BJ (cell line): ENCODE data around the gene MDGA2. TPM values are rescaled to one million over a fixed set of nuclear protein-coding genes. Genes with fewer than 3 reads are reported as not detected.

Experiments used
- CTCF ChIA-PET: fragments of 350-600 bp; formaldehyde crosslinking; extraction: SDS; loops from one replicate; lab custom pipeline; 2021; ENCODE audit warnings: antibody characterized with exemption, inconsistent platforms; lab: Yijun Ruan, JAX
- POLR2A ChIA-PET: fragments of 300-600 bp; sonication (Branson Sonifier 250); formaldehyde crosslinking; extraction: SDS; loops from one replicate; lab custom pipeline; 2021; ENCODE audit warnings: antibody characterized with exemption; lab: Charles Lee
- DNase-seq: peaks from one replicate; pipeline ENCODE4 v3.0.0-alpha.2; 2011; ENCODE audit warnings: low read depth
- H3K27me3 ChIP-seq: 2 replicates; pipeline ENCODE4 v1.6.0; 2011; ENCODE audit warnings: low read length; ENCODE audit not compliant: control insufficient read depth, insufficient read depth
- H3K36me3 ChIP-seq: 2 replicates; pipeline ENCODE4 v1.5.1; 2011; ENCODE audit warnings: low read length; ENCODE audit not compliant: control insufficient read depth, insufficient read depth
- H3K4me3 ChIP-seq: 2 replicates; pipeline ENCODE4 v1.5.1; 2011; ENCODE audit warnings: low read depth, mild to moderate bottlenecking, control low read depth, low read length
- CTCF ChIP-seq: IDR thresholded peaks from 2 replicates; pipeline ENCODE4 v1.5.1; 2011; ENCODE audit warnings: low read depth, mild to moderate bottlenecking, control low read depth, inconsistent platforms, low read length, moderate library complexity; ENCODE audit not compliant: insufficient read depth
- polyA plus RNA-seq: library from polyadenylated mRNA; depleted of rRNA; stranded (reverse); fragments of >200 nt; gene quantifications from 2 replicates; pipeline ENCODE4 v1.2.3, GENCODE V29; 2011
- small RNA-seq: library from RNA; depleted of rRNA; stranded (forward); fragments of <200 nt; gene quantifications from one replicate; pipeline ENCODE3, GENCODE V24; 2012; ENCODE audit warnings: low replicate concordance, low read depth; ENCODE audit not compliant: insufficient read length

The MDGA2 gene
- polyA plus RNA-seq, 1 experiment = not detected

- ChIA-PET POLR2A (no interaction called here), CTCF (interaction anchor here (0.6 kb wide), 1 partner anchor 1217 kb away, joined by 3 read pairs; no protein-coding TSS in a partner anchor)
- Histone ChIP-seq H3K27me3 (no peaks in the 10 kb centered on the region), H3K4me3 (no peak overlapping the region), H3K36me3 (no peaks in the 10 kb centered on the region)
- DNase-seq = no peak
- no peak for TF ChIP-seq CTCF
These were observed 834.3 kb downstream of the MDGA2 start for GRCh38 chr14:46840944-46841720.

- CTCF ChIA-PET = no interaction called here
- Histone ChIP-seq H3K4me3 (no peak overlapping the region), H3K36me3 (no peaks in the 10 kb centered on the region), H3K27me3 (no peaks in the 10 kb centered on the region)
- no peak for TF ChIP-seq CTCF
- POLR2A ChIA-PET = no interaction called here
- no peak for DNase-seq
These were observed 855.1 kb downstream of the MDGA2 start for GRCh38 chr14:46820291-46820690.

- Histone ChIP-seq H3K27me3 (no peaks in the 10 kb centered on the region), H3K4me3 (no peak overlapping the region), H3K36me3 (no peaks in the 10 kb centered on the region)
- ChIA-PET POLR2A (no interaction called here), CTCF (no interaction called here)
- no peak for TF ChIP-seq CTCF
- DNase-seq = no peak
These were observed 856.3 kb downstream of the MDGA2 start for GRCh38 chr14:46819117-46819516.

GRCh38 chr14:46818147-46818546 is 857.3 kb downstream of the MDGA2 start:
- CTCF ChIA-PET = no interaction called here

GRCh38 chr14:46793144-46793543 is 882.3 kb downstream of the MDGA2 start:
- no peak for DNase-seq
- POLR2A ChIA-PET = no interaction called here
- Histone ChIP-seq H3K4me3 (no peak overlapping the region), H3K36me3 (no peaks in the 10 kb centered on the region), H3K27me3 (no peaks in the 10 kb centered on the region)
- no peak for TF ChIP-seq CTCF
- CTCF ChIA-PET = no interaction called here

More at GRCh38 chr14:46818147-46818546, 857.3 kb downstream of the MDGA2 start:
- Histone ChIP-seq H3K4me3 (no peak overlapping the region), H3K27me3 (no peaks in the 10 kb centered on the region), H3K36me3 (no peaks in the 10 kb centered on the region)
- POLR2A ChIA-PET = no interaction called here
- no peak for DNase-seq
- no peak for TF ChIP-seq CTCF

Small RNAs within 50 kb of the gene (small RNA-seq; reads per million reads assigned to genes)
- gene RF00402 = not detected
